Glutamatergic neuron (in vitro differentiated cells): ENCODE measurements around the gene PSMA5. TPM values are rescaled to one million over a fixed set of nuclear protein-coding genes. Genes with fewer than 3 reads are reported as not detected.
A peak's percentile ranks its signal among the peaks of the same experiment; 100 is the strongest.

Experiments
- DNase-seq: peaks from one replicate; pipeline ENCODE4 v3.0.0; 2022
- H3K27ac Mint-ChIP-seq: one replicate; pipeline ENCODE4 v1.8.0; 2020; ENCODE audit warnings: mild to moderate bottlenecking, mixed read lengths, inconsistent platforms; ENCODE audit not compliant: unreplicated experiment
- H3K27me3 Mint-ChIP-seq: one replicate; pipeline ENCODE4 v1.8.0; 2020; ENCODE audit warnings: mild to moderate bottlenecking, moderate library complexity, mixed read lengths, inconsistent platforms; ENCODE audit not compliant: unreplicated experiment
- H3K36me3 Mint-ChIP-seq: one replicate; pipeline ENCODE4 v1.8.0; 2020; ENCODE audit warnings: mild to moderate bottlenecking, mixed read lengths, inconsistent platforms; ENCODE audit not compliant: unreplicated experiment
- H3K4me1 Mint-ChIP-seq: one replicate; pipeline ENCODE4 v1.8.0; 2020; ENCODE audit warnings: mild to moderate bottlenecking, low read depth, mixed read lengths, inconsistent platforms; ENCODE audit not compliant: unreplicated experiment
- H3K4me3 Mint-ChIP-seq: one replicate; pipeline ENCODE4 v1.8.0; 2020; ENCODE audit warnings: mild to moderate bottlenecking, mixed read lengths, inconsistent platforms; ENCODE audit not compliant: unreplicated experiment
- H3K9me3 Mint-ChIP-seq: one replicate; pipeline ENCODE4 v1.8.0; 2020; ENCODE audit warnings: mild to moderate bottlenecking, moderate library complexity, mixed read lengths, inconsistent platforms; ENCODE audit not compliant: unreplicated experiment
- total RNA-seq: library from RNA; stranded (reverse); fragmentation: NEBNext Ultra II Directional; extraction: Animal tissue kit (Norgen Biotek cat#: 25700); gene quantifications from one replicate; pipeline ENCODE4 v1.2.1, GENCODE V29; 2021; ENCODE audit not compliant: unreplicated experiment
- TF ChIP-seq, protein P1 (sequence below): fragments of 200-600 bp; sonication (generic); IDR thresholded peaks from one replicate; pipeline ENCODE4 v1.5.0; 2021; ENCODE audit not compliant: partially characterized antibody, unreplicated experiment

PSMA5 gene
- total RNA-seq, 1 donor from 2014 or later: 54.0 TPM

DNA sequence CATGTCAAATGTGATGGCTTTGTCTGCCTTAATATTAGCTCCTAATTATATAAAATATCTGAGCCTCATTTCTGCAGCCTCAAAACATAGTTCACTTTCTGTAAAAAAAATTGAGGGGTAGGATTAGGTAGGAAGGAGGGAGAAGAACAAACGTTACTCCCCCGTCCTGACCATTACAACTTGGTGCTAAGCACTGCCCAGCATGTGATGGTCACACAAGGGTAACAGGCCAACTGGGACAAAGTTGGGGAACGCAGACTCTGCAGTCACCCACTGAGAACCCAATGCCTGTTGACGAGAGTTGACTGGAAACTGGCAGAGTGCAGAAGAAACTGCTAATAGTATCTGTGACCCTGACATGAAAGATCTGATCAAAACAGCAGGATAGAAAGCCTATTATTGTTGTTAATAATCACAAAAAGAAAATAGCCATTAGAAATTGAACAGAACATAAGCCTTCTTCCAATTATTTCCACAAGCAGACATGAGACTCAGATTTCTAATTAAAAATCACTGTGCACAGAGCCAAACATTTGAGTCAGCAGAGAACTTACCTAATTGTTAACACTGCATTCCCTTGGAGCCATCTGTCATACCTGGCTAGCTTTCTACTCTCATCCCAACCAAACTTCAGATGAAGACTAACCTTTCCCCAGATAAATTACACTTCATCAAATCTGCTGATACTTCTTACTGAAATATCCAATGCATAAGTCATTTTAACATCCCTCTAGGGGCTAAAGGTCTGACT, 34.0 kb downstream of the PSMA5 start:
- Mint-ChIP-seq H3K36me3 (no peaks in the 10 kb centered on the region), H3K4me1 (peaks cover 28% of the 10 kb centered on the region), H3K4me3 (no peak overlapping the region), H3K27me3 (peaks cover 2% of the 10 kb centered on the region), H3K27ac (no peak overlapping the region), H3K9me3 (peaks cover 6% of the 10 kb centered on the region)
- TF ChIP-seq, protein P1, sequence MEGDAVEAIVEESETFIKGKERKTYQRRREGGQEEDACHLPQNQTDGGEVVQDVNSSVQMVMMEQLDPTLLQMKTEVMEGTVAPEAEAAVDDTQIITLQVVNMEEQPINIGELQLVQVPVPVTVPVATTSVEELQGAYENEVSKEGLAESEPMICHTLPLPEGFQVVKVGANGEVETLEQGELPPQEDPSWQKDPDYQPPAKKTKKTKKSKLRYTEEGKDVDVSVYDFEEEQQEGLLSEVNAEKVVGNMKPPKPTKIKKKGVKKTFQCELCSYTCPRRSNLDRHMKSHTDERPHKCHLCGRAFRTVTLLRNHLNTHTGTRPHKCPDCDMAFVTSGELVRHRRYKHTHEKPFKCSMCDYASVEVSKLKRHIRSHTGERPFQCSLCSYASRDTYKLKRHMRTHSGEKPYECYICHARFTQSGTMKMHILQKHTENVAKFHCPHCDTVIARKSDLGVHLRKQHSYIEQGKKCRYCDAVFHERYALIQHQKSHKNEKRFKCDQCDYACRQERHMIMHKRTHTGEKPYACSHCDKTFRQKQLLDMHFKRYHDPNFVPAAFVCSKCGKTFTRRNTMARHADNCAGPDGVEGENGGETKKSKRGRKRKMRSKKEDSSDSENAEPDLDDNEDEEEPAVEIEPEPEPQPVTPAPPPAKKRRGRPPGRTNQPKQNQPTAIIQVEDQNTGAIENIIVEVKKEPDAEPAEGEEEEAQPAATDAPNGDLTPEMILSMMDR: no peak
- DNase-seq: no peak

DNA sequence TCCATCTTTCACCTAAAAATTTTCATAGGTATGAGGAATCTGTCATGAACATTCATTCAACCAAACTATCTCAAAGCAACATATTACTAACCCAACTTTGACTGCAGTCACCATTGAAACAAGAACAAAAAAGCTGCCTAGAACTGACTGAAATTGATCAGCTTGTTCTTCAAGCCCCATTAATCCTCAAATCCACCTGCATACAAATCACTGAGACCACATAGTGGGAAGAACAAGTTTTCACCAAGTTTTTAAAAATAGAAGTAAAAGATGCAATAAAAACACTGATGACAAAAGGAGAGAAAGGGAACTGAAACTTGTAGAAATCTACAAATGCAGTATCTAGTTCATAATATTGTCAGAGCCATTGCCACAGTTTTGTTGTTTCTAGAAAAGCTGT, 34.6 kb downstream of the PSMA5 start:
- Mint-ChIP-seq H3K4me3 (no peak overlapping the region), H3K27me3 (peaks cover 2% of the 10 kb centered on the region), H3K27ac (no peak overlapping the region), H3K9me3 (peaks cover 3% of the 10 kb centered on the region), H3K36me3 (no peaks in the 10 kb centered on the region), H3K4me1 (peaks cover 28% of the 10 kb centered on the region)
- no peak for DNase-seq
- TF ChIP-seq, protein P1: no peak

- no peak overlapping the region for H3K4me3 Mint-ChIP-seq
- no peak overlapping the region for H3K27ac Mint-ChIP-seq
- H3K4me1 Mint-ChIP-seq: peaks cover 24% of the 10 kb centered on the region
- no peaks in the 10 kb centered on the region for H3K36me3 Mint-ChIP-seq
- no peak for DNase-seq
- TF ChIP-seq, protein P1: no peak
- H3K27me3 Mint-ChIP-seq: peaks cover 2% of the 10 kb centered on the region
- H3K9me3 Mint-ChIP-seq: peaks cover 3% of the 10 kb centered on the region
Observed at GRCh38 chr1:109391157-109391556, 35.1 kb downstream of the PSMA5 start.

DNA sequence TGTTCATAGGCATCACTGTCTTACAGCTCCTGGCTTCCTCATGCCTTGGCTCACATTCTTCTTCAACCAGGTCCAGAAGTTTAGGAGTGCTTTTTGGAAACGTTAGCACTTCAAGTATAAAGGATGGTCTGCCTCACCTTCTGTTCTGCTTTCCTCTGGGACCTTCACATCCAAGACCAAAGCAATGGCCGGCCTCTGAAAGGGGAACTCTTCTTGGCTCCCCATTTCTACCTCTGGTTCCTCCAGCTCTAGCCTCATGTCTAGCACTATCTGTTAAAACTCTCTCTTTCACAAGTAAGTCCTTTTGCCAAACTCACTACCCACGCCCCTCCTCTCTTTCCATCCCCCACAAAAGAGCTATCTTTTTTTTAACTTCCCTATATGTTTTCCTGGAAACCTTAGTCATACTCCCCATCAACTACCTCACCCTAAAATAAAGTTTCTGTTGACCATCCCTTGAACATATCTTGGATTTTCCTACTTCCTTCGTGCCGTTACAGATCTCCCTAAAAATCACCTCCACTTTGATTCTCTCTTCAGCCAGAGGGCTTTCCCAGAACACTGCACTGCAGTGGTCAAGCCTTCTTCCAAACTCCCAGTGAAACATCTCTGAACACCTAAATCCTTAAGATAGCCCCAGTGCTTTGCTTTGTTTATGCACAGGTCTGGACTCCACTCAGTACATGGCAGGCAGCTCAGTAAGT, 36.5 kb downstream of the PSMA5 start:
- no peak for DNase-seq
- peak overlapping the region; percentile 11 for H3K4me3 Mint-ChIP-seq
- H3K4me1 Mint-ChIP-seq: peaks cover 24% of the 10 kb centered on the region
- H3K36me3 Mint-ChIP-seq: no peaks in the 10 kb centered on the region
- H3K27ac Mint-ChIP-seq: no peak overlapping the region
- TF ChIP-seq, protein P1: no peak
- H3K9me3 Mint-ChIP-seq: peaks cover 3% of the 10 kb centered on the region
- H3K27me3 Mint-ChIP-seq: peaks cover 2% of the 10 kb centered on the region
